HT1080 (cell line): ENCODE measurements around the gene CLCN1. TPM values are rescaled to one million over a fixed set of nuclear protein-coding genes. Genes with fewer than 3 reads are reported as not detected.
"Not testable (repeated sequence)": the region's sequence is repeated elsewhere in the genome, so short reads cannot be mapped to it uniquely, and the experiment has no call there.

Experiments used
- DNase-seq: peaks from one replicate; pipeline ENCODE4 v3.0.0-alpha.2; 2015; ENCODE audit warnings: low read depth
- polyA plus RNA-seq, 2 experiments: library from polyadenylated mRNA; depleted of rRNA; stranded (reverse); fragments of >200 nt; gene quantifications; 2 replicates each; pipeline ENCODE4 v1.2.3, GENCODE V29; 2015
- total RNA-seq: library from RNA; depleted of rRNA; stranded (reverse); fragments of >200 nt; shearing (Covaris generic); gene quantifications from 2 replicates; pipeline ENCODE4 v1.2.3, GENCODE V29; 2014; rRNA removed

CLCN1 gene
- not detected in 2 replicates for total RNA-seq
- polyA plus RNA-seq (2015; cell fraction: cytosol; rRNA removed), result not detected in 2 replicates
- not detected in 2 replicates for polyA plus RNA-seq (2015; cell fraction: nucleus; rRNA removed)

DNA sequence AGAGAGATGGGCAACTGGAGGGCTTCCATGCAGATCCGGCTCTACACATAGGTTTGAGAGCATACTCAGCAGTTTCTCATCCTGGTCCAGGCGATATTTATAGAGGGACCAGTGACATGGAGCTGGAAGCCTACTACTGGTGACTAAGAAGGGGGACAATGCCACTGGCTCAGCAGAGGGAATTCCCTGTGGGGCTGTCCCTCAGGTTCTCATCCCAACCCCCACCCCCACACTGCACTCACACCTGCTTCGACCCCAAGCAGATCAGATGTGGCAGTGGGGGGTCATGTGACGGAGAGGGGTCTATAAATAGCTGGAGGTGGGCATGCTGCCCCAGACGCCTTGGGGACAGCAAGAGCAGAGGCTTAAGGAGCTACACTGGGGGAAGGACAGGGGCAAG, at the start of gene CLCN1:
Gene CLCN1, plus strand, starts transcription at position 336 of the 400 bp plus-strand sequence. CDS start 102 bp downstream, outside the sequence.
- DNase-seq, result no peak

DNA sequence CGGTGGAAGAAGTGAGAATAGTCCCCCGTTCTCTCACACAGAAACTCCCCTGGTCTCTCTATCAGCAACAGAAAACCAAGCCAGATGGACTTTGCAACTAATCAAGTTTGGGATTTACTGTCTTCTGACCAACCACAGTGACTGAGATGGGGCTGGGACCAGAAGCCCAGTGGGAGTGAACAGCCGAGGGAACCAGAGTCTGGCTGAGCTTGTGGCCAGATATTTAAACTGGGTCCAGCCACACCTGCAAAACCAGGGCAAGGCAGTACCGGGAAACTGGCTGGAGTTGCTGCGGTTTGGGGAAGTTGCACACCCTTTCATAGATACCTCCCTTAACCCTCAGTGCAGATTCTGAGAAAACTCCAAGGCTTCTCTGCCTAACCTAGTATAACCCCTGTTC, 46.7 kb upstream of the CLCN1 start:
- DNase-seq, result no peak

DNA sequence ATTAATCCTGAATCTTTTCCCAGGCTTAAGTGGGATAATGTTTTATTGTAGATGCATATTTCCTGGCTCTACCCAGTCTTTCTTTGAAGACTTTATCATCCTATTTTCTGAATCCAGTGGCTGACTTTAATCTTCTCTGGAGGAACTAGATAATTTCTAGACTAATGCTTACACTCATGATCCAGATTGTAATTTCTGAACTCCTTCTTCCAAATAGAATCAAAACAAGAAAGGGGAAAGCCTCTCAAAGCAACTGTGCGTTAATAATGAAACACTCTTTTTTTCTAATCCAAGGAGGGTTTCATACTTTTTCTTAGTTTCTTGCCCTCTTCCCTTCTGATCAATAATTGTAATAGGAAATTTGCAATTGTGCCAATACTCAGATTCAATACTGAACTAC, 44.7 kb upstream of the CLCN1 start:
- no peak for DNase-seq

DNA sequence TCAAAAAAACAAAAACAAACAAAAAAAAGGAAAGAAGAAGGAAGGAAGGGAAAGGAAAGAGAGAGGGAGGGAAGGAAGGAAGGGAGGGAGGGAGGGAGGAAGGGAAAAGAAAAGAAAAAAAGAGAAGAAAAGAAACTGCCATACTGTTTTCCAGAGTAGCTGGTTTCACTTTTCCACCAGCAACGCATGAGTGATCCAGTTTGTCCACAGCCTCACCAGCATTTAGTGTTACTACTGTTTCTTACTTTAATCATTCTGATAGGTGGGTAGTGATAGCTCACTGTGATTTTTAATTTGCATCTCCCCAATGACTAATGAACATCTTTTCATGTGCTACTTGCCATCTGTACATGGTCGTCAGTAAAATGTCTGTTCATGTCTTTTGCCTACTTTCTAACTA, 43.0 kb upstream of the CLCN1 start:
- no peak for DNase-seq

DNA sequence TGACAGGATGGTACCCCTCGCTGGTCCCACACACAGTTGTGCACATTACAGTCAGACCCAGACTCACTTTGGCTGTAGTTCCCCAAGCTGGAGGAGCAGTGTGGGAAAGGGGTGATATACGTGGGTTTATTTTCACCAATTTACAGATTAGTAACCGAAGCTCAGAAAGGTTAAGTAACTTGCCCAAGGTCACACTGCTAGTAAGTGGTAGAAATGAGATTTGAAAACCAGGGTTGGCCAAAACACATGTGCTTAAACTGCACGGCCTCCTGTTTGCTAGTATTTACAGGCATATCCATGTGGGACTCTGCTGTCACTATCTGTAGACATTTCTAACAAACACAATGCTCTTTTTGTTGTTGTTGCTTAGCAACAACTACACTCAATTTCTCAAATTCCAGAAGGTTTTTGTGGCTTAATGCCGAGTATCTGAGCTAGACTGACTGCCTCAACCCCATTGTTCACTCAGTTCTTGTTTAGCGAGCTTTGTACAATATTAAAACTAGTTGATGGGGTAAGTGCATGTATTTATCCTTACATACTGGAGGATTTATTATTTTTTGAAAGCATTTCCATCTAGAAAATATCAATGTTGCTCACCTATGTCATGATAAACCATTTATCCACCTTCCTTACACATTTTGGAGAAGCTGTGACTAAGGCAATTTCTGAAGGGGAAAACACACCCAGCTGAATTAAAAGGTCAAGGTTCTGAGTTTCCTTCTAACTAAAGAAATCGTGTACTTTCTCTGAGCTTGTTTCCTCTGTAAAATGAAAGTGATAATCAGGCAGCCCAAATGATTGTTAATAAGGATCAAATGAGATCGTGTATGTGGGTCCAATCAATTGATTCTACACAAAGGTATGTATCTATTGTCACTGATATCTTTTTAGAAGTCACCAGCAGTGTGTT, 36.5 kb upstream of the CLCN1 start:
- peak; percentile 73 for DNase-seq

DNA sequence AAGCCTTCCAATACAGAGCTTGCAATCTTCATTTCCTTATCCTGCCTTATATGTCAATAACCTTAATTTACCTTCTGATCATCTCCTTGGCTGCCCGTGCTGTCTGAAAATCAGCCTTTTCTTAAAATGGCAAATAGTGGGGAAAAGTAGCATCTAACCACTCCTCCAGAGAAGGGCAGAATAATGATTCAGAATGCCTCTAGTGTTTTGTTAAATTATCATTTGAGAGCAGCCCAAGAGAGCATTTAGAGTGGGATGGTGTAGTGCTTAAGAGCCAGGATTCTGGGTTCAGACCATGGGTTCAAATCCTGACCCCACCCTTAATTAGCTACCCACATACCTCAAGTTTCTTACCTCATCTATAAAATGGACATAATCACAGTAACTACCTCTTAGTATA, 35.8 kb upstream of the CLCN1 start:
- DNase-seq, result no peak

DNA sequence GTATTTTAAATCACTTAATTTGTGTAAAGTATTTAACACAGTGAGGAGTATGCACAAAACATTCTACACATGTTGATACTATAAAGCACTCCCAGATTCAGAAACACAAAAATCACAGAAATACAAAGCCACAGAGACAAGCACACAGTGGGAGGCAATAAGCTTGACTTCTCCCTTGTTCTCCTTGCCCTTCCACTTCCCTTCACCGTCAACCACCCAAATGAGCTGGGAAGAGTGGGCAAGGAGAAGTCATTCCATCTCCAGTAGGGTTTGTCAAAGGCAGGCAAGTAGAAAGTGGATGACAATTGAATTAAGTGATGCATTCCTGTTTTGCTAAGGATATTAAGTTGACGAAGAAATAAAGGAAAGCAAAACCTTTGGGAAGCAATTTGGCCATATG, 35.3 kb upstream of the CLCN1 start:
- DNase-seq, result no peak

DNA sequence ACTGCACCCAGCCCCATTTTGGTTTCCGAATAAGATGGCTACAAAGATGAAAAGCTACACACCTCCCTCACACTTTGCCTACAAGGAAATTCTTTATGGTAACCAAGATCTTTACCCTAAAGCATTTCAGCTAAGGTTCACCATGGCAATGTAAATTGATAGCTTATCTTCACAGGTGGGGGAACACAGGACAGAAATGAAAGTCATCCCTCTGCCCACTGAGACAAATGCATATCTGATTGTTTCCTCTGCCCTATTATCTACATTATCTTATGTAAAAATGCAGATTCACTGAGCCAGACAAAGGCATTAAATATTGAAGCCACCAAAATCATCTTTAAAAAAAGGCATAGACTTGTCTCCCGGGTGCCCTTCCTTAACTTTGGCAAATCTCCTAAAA, 34.4 kb upstream of the CLCN1 start:
- DNase-seq, result no peak

DNA sequence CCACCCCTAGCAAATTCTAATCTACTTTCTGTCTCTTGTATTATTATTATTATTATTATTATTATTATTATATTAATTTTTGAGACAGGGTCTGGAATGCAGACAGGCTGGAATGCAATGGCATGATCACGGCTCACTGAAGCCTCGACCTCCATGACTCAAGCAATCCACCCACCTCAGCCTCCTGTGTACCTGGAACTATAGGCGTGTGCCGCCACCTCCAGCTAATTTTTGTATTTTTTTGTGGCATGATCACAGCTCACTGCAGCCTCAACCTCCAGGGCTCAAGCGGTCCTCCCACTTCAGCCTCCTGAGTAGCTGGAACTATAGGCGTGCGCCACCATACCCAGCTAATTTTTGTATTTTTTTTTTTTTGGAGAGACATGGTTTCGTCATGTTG, 33.8 kb upstream of the CLCN1 start:
- no peak for DNase-seq

DNA sequence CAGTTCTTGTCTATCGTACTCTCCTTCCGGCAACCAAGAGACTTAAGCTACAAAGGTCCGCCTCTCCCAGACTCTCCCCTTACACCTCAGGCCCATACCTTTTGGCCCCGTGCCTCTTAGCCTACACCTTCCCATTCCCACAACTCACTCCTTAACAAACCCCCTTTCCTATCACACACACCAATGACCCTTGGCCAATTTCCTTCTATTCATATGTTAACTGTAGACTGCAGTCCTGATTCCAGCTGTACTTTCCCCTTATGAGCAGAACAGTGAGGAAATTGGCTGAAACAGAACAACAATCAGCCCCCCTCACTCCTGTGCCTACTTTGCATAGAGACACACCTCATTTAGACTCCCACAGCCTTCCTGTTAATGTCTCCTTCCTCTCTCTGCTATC, 32.5 kb upstream of the CLCN1 start:
- no peak for DNase-seq

DNA sequence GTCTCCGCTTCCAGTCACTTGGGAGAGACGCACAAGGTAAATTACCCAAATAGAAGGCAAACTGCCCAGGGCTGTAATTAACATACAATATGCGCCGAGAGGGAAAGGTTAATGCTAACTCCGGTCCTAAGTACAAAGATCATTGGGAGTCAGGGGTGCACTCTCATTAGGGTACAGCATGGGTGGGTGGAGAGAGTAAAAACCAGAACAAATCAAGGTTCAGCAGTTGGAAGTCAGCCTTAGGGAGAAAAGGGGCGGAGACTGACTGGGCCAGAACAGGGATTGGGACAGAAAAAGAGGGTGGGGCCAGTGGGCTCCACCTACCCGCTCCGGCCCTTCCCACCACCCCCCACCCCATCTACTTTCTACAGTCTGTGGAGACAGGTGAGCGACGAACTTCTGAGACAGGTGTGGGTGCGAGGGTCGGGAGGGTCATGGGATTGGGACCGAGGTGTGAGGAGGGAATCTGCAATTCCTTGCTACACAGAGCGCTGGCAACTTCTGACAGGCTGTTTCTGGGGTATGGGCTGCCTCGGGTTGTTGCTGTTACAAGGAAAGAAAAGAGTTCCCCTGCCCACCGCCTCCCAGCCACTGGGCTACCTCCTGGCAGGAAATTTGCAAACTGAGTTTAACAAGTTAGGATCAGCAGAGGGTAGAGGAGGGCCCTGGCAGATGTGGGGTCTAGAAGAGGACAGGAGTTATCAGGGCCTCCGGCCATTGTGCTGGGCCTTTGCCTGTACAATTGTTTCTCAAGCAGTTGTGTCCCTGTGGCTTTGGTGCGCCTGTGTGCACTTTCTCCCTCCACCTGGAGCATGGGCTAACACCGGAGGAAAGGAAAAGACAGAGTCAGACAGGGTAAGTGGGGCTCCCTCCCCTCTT, 31.1 kb upstream of the CLCN1 start, which contains the start of gene TMEM139:
Gene TMEM139, plus strand, starts transcription at position 368 of the 879 bp plus-strand sequence. CDS start 1,000 bp downstream, outside the sequence.
- DNase-seq, result no peak

DNA sequence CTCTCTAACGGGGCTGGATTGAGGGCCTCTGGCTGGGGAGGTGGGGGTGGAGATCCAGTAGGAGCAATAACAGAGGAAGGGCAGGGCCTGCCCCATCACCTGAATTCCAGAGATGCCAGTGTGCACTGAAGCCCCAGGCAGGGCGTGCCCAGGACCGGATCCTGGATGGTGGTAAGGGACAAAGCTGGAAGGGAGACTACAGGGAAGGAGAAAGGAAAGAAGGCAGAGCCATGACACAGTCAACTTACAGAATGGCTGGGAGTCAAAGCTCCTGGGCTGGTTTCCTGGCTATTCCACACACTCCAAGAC, 30.5 kb upstream of the CLCN1 start:
- no peak for DNase-seq

DNA sequence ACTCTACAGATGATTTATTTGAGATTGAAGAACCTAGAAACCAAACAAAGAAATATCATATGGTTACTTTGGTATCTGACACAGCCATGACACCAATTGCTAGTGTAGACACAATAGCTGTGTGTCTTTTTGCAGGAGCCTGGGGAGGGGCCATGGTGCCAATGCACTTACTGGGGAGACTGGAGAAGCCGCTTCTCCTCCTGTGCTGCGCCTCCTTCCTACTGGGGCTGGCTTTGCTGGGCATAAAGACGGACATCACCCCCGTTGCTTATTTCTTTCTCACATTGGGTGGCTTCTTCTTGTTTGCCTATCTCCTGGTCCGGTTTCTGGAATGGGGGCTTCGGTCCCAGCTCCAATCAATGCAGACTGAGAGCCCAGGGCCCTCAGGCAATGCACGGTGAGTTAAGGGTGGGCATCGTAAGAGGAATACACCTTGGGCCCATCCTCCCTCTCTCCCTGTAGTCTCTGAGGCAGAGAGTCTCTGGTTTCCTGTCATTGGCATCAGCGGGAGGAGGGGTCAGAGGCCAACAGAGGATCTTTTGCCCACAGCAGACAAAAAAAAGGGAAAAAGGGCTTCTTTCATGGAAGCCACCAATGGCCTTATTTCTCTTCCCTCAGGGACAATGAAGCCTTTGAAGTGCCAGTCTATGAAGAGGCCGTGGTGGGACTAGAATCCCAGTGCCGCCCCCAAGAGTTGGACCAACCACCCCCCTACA, 29.9 kb upstream of the CLCN1 start:
- no peak for DNase-seq

DNA sequence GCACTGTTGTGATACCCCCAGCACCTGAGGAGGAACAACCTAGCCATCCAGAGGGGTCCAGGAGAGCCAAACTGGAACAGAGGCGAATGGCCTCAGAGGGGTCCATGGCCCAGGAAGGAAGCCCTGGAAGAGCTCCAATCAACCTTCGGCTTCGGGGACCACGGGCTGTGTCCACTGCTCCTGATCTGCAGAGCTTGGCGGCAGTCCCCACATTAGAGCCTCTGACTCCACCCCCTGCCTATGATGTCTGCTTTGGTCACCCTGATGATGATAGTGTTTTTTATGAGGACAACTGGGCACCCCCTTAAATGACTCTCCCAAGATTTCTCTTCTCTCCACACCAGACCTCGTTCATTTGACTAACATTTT, 29.4 kb upstream of the CLCN1 start:
- no peak for DNase-seq

DNA sequence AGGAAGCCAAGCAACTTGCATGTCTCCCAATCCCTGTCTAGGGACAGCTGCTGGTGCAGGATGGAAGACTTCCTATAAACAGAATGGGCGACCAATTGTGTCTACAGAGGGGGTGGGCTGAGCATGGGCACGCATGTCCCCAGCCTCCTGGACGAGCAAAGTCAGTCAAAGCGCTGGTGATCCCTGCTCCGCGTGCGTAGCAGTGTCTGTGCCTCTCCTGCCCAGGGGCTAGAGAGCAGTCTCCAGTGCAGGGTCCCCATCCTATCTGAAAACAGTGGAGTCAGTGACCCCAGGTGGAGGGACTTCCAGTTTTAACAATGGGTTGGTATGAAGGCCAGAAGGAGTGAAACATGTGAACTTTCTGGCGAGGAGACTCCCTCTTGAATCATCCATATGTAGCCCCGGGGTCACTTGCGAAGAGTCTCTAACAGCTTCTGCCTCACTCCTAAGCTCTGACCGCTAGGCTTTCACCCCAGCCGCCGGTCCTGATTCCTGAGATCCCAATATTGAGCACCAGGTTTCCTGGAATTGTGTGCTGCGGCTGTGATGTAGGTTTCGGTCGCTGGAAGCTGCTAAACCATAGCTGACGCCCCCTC, 28.5 kb upstream of the CLCN1 start:
- no peak for DNase-seq

DNA sequence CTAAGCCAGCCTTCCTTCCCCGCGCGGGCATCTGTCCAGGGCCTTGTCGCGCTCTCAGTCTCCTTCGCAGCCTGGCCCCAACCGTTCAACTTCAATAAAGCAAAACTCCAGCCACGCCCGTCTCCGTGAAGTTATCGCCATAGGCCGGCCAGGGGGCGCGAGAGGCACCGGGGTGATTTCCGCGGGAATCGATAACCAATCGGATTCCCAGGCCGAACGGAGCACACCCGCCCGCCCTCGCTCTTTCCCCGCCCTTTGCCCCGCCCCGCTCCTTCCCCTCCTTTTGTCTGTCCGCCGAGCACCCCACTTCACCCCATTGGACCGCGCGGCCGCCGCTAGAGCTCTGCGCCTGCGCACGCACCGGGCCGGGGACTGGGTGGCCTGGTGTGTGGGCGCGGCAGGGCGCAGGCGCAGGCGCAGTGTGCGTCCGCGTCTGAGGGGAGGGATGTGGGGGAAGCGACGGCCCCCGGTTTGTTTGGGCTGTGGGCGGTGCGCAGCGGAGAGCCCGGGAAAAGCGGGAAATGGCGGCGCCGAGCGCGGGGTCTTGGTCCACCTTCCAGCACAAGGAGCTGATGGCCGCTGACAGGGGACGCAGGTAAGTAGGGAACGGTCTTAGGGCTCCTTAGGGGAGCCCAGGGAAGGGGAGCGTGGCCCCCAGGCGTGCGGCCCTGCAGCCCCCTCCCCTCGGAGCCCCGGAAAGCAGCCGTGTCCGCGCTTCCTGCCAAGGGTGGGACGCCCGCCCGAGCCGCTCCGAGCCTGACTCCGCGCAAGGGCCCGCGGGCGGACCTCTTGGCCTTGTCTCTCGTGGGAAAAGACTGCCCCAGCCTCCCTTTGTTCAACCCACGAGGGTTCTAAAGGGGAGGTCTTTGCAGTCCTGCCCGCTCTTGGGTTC, 27.7 kb upstream of the CLCN1 start, which contains the start of gene CASP2:
Gene CASP2, plus strand, starts transcription at position 417 of the 892 bp plus-strand sequence. Its CDS starts 105 bp downstream, at position 522.
- peak; percentile 96 for DNase-seq

DNA sequence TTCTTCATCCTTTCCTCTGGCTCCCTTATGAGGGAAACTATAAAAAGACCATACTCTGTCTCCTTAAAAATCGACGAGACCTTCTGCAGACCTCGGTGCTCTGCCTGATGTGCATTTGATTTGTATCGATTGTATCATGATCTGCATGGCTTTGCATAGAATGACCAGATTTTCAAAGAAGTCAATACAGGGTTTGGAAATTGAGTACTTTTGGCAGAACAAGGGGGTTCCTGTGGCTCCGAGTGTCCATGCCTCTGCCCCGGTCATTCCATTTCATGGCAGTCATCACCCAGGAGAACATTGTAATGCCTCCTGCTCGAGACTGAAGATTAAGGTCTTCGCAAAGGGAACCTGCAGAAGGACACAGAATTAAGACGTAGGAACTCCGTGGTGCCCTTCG, 27.1 kb upstream of the CLCN1 start:
- no peak for DNase-seq

DNA sequence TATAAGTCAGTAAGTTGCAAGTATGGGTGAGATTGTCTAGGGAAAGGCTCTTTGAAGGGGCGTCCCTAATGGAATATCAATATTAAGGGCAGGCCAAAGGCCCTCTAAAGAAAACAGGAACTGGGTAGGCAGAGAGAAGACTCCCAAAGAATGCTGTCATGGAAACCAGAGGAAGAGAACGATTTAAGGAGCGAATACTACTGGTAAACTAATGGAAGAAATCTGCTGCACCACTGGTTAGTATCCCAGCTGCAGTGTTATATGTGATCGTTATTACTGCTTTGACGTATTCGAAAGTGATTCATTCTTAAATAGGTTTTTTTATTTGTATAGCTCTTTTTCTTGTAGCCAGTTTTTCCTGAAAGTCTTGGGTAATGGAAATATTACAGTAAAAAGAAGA, 26.5 kb upstream of the CLCN1 start:
- no peak for DNase-seq

DNA sequence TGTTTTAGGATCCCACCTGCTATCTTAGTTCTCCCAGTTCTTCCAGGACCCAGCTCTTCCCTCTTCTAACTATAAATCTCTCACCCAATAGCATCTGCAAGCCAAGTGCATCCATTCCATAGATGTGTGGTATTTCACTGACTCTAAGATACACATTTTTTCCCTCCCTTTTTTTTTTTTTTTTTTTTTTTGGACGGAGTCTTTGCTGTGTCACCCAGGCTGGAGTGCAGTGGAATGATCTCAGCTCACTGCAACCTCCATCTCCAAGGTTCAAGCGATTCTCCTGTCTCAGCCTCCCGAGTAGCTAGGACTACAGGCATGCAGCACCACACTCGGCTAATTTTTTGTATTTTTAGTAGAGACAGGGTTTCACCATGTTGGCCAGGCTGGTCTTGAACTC, 26.0 kb upstream of the CLCN1 start:
- not testable (repeated sequence) for DNase-seq

DNA sequence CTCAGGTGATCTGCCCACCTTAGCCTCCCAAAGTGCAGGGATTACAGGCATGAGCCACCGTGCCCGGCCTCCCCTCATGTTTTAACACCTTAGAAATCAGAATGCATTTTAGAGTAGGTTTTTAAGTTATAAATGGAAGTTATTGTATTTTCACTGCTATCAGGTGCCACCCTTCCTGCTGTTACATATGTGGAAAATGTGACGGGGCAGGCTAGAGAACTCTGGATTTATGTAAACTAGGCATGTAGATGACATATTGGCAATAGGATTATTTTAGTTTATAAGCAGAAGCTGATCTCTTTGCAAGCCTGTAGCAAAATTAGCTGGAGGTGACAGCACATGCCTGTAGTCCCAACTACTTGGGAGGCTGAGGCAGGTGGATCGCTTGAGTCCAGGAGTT, 25.6 kb upstream of the CLCN1 start:
- no peak for DNase-seq
